Measurements from ENCODE around the gene POU2AF2.
"Not testable (repeated sequence)": the region's sequence is repeated elsewhere in the genome, so short reads cannot be mapped to it uniquely, and the experiment has no call there.

The POU2AF2 gene

DNA sequence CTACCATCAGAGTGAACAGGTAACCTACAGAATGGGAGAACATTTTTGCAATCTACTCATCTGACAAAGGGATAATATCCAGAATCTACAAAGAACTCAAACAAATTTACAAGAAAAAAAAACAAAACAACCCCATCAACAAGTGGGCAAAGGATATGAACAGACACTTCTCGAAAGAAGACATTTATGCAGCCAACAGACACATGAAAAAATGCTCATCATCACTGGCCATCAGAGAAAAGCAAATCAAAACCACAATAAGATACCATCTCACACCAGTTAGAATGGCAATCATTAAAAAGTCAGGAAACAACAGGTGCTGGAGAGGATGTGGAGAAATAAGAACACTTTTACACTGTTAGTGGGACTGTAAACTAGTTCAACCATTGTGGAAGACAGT is 46.9 kb downstream of the POU2AF2 start:
- not testable (repeated sequence) for H3K9ac ChIP-seq (ENCODE audit: low read length); H3K9me3 ChIP-seq (ENCODE audit: control insufficient read depth, low read depth, low read length); H3K36me3 ChIP-seq (ENCODE audit: control insufficient read depth, low read depth, low read length); H3K4me1 ChIP-seq (ENCODE audit: control insufficient read depth, low read depth, low read length); H3K4me3 ChIP-seq (ENCODE audit: low read length); H3K27me3 ChIP-seq (ENCODE audit: control insufficient read depth, insufficient read depth, low read length); H3K27ac ChIP-seq (ENCODE audit: low read length)

DNA sequence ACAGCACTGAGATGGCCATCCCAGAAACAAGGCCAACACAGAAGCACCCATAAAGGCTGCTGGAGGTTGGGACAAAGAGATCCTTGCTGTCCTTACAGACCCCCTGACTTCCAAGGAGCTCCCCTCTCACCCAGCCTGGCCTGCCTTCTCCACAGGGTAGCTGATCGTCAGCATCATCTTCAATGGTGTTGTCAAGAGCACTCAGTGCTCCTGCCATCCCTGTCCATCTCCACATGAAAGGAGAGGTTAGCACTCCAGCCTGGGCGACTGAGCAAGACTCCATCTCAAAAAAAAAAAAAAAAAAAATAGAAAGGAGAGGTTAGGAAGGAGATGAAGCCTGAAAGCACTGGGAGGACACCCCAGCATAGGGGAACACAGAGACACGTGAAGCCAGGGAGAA is 50.7 kb downstream of the POU2AF2 start:
- Histone ChIP-seq H3K4me3 (ENCODE audit: low read length) (no peak overlapping the region), H3K9me3 (ENCODE audit: control insufficient read depth, low read depth, low read length) (no peaks in the 10 kb centered on the region), H3K9ac (ENCODE audit: low read length) (no peak overlapping the region), H3K4me1 (ENCODE audit: control insufficient read depth, low read depth, low read length) (peaks cover 7% of the 10 kb centered on the region), H3K27me3 (ENCODE audit: control insufficient read depth, insufficient read depth, low read length) (peaks cover 44% of the 10 kb centered on the region), H3K36me3 (ENCODE audit: control insufficient read depth, low read depth, low read length) (no peaks in the 10 kb centered on the region), H3K27ac (ENCODE audit: low read length) (no peak overlapping the region)

DNA sequence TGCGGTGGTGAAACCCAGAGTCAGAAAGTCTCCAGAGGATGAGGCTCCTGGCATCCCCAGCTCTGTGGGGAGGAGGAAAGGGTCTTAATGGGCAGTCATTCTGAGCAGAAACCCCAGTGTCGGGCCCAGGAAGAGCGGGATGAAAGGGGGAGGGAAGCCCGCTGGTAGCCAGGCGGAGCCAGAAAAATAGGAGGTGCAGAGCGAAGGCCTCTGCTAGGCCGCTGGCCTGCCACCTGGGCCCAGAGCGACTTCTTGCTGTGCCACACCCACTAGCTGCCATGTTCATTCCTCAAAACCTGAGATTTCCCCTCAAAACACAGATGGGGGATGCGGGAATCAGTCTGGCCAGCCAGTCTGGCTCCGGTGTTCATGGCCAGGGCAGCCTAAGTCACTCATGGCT is 52.2 kb downstream of the POU2AF2 start:
- no peaks in the 10 kb centered on the region for H3K36me3 ChIP-seq (ENCODE audit: control insufficient read depth, low read depth, low read length)
- H3K9ac ChIP-seq (ENCODE audit: low read length) = no peak overlapping the region
- H3K4me1 ChIP-seq (ENCODE audit: control insufficient read depth, low read depth, low read length) = peaks cover 10% of the 10 kb centered on the region
- H3K27me3 ChIP-seq (ENCODE audit: control insufficient read depth, insufficient read depth, low read length) = peaks cover 44% of the 10 kb centered on the region
- H3K4me3 ChIP-seq (ENCODE audit: low read length) = no peak overlapping the region
- no peak overlapping the region for H3K27ac ChIP-seq (ENCODE audit: low read length)
- no peaks in the 10 kb centered on the region for H3K9me3 ChIP-seq (ENCODE audit: control insufficient read depth, low read depth, low read length)

DNA sequence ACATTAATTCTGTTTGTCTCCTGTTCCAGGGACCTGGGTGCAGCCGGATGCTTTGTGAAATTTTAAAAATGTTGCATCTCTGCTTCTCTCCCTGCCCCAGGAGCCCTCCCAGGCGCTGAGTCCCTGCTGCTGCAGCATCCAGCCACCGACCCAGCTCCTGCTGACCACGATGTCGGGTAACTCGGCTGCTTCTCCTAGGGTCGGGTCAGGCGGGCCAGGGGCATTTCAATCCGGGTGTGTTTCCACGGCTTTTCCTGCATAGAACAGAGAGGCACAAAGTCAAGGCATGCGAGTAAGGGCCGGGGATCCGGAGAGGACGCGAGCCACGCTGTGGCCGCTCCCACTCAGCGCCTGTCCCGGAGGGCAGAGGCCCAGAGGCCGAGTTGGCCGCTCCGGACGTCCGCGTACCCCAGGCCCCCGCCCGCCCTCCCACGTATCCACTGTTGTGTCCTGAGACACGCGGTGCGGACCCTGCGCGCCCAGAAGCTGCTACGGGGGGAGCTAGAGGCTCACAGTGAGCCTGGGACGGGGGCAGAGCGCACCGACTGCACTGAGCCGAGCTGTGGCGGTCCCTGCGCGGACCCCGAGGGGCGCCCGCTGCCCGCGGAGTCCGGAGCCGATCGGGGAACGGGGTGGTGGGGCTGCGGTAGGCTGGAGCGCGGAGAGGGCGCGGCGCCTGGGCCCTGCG is 53.0 kb downstream of the POU2AF2 start, which contains the start of gene POU2AF3:
TSS of gene POU2AF3 (plus strand) at position 134 of the 688 bp plus-strand sequence. CDS start at position 170, 36 bp downstream.
- H3K27ac ChIP-seq (ENCODE audit: low read length) = no peak within 1 kb of the TSS
- peak within 1 kb of the TSS; percentile 78 for H3K4me3 ChIP-seq (ENCODE audit: low read length)
- peaks cover 44% of the 10 kb centered on the region for H3K27me3 ChIP-seq (ENCODE audit: control insufficient read depth, insufficient read depth, low read length)
- H3K9me3 ChIP-seq (ENCODE audit: control insufficient read depth, low read depth, low read length) = no peaks in the 10 kb centered on the region
- peak within 1 kb of the TSS; percentile 40 for H3K9ac ChIP-seq (ENCODE audit: low read length)
- H3K4me1 ChIP-seq (ENCODE audit: control insufficient read depth, low read depth, low read length) = peaks cover 18% of the 10 kb centered on the region
- H3K36me3 ChIP-seq (ENCODE audit: control insufficient read depth, low read depth, low read length) = no peaks in the 10 kb centered on the region

DNA sequence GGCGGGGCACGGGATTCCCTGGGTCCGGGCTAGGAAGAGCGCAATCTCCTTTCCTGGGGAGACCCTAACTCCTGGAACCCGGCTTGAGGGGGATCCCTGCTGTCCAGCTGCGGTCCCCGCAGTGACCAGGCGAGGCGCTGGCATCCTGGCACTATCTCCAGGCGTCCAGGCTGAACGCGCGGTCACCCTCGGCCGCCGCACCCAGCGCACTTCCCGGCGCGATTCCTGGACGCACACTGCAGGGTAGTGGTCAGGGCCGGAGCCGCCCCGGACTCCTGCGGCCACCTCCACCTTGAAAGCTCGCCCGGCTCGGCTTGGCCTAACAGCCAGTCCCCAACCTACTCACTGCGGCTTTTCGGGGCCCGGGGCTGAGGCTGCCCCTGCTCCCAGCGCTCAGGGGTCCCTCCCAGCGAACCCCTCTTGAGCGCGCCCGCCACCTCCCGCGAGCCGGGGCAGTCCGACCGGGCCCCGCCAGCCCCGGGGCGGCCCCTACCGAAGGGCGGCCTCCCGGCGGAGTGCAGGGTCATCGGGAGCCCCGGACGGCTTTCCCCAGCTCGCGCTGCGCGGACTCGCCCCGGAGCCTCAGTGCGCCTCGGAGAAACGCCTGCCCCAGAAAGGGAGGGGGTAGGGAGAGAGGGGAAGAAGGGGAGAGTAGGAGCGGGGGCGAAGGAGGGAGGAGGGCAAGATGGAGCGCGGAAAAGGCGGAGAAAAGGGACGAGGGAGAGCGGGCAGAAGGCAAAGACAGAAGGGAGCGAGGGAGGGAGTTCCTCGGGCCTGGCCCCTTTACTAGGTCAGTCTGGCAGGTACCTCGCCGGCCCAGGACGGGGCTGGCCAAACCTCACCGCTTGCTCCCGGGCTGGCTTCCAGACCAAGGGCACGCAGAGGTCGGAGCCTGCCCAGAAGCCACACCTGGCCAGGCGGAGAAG is 53.8 kb downstream of the POU2AF2 start:
- H3K36me3 ChIP-seq (ENCODE audit: control insufficient read depth, low read depth, low read length) = no peaks in the 10 kb centered on the region
- H3K27ac ChIP-seq (ENCODE audit: low read length) = no peak overlapping the region
- H3K9me3 ChIP-seq (ENCODE audit: control insufficient read depth, low read depth, low read length) = no peaks in the 10 kb centered on the region
- H3K4me3 ChIP-seq (ENCODE audit: low read length) = peak overlapping the region; percentile 78
- H3K4me1 ChIP-seq (ENCODE audit: control insufficient read depth, low read depth, low read length) = peaks cover 19% of the 10 kb centered on the region
- H3K9ac ChIP-seq (ENCODE audit: low read length) = peak overlapping the region; percentile 40
- peaks cover 44% of the 10 kb centered on the region for H3K27me3 ChIP-seq (ENCODE audit: control insufficient read depth, insufficient read depth, low read length)

DNA sequence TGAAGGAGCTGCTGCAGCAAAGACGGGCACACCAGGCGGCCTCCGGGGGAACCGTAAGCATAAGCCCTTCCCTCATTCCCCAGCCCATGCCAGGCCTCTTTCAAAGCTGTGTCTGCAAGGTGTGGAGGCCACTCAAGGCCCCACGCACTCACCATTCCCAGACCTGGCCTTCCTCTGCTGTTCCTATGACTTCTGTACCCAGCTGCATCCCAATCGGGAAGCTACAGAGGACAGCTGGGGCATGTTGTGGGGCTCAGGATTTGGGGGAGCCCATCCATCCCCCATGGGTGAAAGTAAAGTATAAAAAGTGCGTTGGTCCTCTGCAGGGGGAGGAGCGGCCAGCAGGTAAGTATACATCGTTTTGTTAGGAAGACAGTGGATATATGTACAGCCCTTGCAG is 55.0 kb downstream of the POU2AF2 start:
- Histone ChIP-seq H3K27me3 (ENCODE audit: control insufficient read depth, insufficient read depth, low read length) (peaks cover 44% of the 10 kb centered on the region), H3K36me3 (ENCODE audit: control insufficient read depth, low read depth, low read length) (no peaks in the 10 kb centered on the region), H3K4me3 (ENCODE audit: low read length) (no peak overlapping the region), H3K9me3 (ENCODE audit: control insufficient read depth, low read depth, low read length) (no peaks in the 10 kb centered on the region), H3K9ac (ENCODE audit: low read length) (no peak overlapping the region), H3K27ac (ENCODE audit: low read length) (no peak overlapping the region), H3K4me1 (ENCODE audit: control insufficient read depth, low read depth, low read length) (peaks cover 19% of the 10 kb centered on the region)

DNA sequence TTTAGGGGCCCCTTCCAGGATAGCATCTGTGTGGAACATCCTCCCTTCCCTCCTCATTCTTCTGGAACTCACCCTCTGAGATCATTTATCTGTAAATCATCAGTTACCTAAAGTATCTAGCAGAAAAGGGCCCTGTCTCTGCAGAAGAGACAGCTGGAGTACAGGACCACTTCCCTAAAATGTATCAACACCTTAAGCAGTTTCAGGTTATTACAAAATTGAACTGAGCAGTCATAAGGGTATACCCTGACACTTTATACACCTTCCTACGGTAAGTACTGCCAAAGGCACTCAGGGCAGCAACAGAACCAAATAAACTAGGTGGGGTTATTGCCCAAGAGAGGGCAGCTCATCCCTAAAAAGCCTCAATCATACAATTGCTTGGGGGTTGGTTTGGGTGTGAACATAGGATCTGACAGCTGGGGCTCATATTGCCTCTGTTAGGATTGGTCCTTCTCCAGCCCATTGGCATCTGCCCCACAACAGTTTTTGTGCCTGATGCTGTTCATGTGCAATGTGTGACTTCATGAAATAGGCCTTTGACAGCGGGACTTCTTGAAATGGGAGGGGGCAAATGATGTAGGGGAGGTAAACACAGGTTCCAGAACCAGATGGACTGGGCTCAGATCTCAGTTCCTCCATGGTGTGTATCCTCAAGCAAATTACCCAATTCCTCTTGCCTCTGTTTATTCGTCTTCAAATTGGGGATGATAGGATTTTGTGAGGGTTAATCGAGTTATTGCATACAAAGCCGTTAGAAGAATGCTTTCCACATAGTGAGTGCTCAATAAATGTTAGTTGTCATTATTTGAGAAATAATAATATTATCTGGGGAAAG is 55.7 kb downstream of the POU2AF2 start:
- Histone ChIP-seq H3K4me3 (ENCODE audit: low read length) (no peak overlapping the region), H3K27ac (ENCODE audit: low read length) (no peak overlapping the region), H3K36me3 (ENCODE audit: control insufficient read depth, low read depth, low read length) (no peaks in the 10 kb centered on the region), H3K4me1 (ENCODE audit: control insufficient read depth, low read depth, low read length) (peaks cover 19% of the 10 kb centered on the region), H3K27me3 (ENCODE audit: control insufficient read depth, insufficient read depth, low read length) (peaks cover 44% of the 10 kb centered on the region), H3K9ac (ENCODE audit: low read length) (no peak overlapping the region), H3K9me3 (ENCODE audit: control insufficient read depth, low read depth, low read length) (no peaks in the 10 kb centered on the region)

DNA sequence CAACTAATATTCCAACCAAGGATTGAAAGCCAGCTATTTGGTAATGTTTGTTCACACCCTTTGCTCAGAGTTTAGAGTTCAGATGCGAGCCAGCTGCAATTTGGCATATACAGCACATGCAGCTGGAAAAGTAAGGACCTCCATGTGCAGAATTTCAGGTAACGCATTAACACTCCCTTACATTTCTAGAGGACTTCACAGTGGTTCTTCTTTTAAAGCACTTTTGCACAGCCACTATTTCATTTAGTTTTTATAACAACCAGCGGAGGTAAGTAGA is 56.3 kb downstream of the POU2AF2 start:
- Histone ChIP-seq H3K9me3 (ENCODE audit: control insufficient read depth, low read depth, low read length) (no peaks in the 10 kb centered on the region), H3K4me1 (ENCODE audit: control insufficient read depth, low read depth, low read length) (peaks cover 19% of the 10 kb centered on the region), H3K4me3 (ENCODE audit: low read length) (no peak overlapping the region), H3K36me3 (ENCODE audit: control insufficient read depth, low read depth, low read length) (no peaks in the 10 kb centered on the region), H3K9ac (ENCODE audit: low read length) (no peak overlapping the region), H3K27ac (ENCODE audit: low read length) (no peak overlapping the region), H3K27me3 (ENCODE audit: control insufficient read depth, insufficient read depth, low read length) (peaks cover 42% of the 10 kb centered on the region)

DNA sequence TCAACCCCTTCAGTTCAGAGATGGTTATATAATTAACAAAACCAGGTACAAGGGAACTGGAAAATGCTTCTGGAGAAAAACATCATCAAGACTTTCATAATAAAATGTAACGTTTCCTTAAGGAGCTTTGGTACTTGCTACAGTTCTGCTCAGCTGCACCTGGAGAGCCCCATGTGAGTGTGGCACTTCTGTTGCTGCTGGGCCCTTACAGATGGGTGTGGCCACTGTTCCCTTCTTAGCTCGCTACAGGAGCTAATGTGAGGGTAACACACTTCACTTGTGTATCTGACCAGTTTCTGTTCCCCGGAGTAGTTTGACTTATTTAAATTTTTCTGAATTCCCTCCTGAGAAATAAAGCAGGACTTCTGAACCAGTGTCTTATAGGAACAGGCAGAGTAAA is 56.8 kb downstream of the POU2AF2 start:
- no peak overlapping the region for H3K27ac ChIP-seq (ENCODE audit: low read length)
- no peak overlapping the region for H3K4me3 ChIP-seq (ENCODE audit: low read length)
- H3K36me3 ChIP-seq (ENCODE audit: control insufficient read depth, low read depth, low read length) = no peaks in the 10 kb centered on the region
- no peaks in the 10 kb centered on the region for H3K9me3 ChIP-seq (ENCODE audit: control insufficient read depth, low read depth, low read length)
- H3K9ac ChIP-seq (ENCODE audit: low read length) = no peak overlapping the region
- H3K4me1 ChIP-seq (ENCODE audit: control insufficient read depth, low read depth, low read length) = peaks cover 19% of the 10 kb centered on the region
- peaks cover 38% of the 10 kb centered on the region for H3K27me3 ChIP-seq (ENCODE audit: control insufficient read depth, insufficient read depth, low read length)

DNA sequence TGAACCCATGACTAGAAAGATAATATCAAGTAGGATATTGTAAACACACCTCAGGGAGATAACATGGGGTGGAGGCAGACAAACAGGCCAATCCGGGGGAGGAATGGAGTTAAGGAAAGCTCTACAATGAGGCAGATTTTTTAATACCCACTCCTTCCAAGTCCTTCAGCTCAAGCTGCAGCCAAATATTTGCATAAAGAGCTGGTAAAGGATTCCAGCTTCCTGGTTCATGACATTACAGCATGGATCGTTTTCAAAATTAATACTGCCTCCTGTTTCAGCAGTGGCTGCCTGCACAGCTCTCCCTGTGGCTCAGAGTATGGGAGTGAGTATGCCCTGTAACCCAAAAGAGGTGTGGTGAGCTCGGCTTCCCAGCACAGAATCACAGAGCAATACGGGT is 57.9 kb downstream of the POU2AF2 start:
- Histone ChIP-seq H3K27me3 (ENCODE audit: control insufficient read depth, insufficient read depth, low read length) (peaks cover 26% of the 10 kb centered on the region), H3K9me3 (ENCODE audit: control insufficient read depth, low read depth, low read length) (no peaks in the 10 kb centered on the region), H3K27ac (ENCODE audit: low read length) (no peak overlapping the region), H3K4me1 (ENCODE audit: control insufficient read depth, low read depth, low read length) (peaks cover 16% of the 10 kb centered on the region), H3K36me3 (ENCODE audit: control insufficient read depth, low read depth, low read length) (no peaks in the 10 kb centered on the region), H3K9ac (ENCODE audit: low read length) (no peak overlapping the region), H3K4me3 (ENCODE audit: low read length) (no peak overlapping the region)

DNA sequence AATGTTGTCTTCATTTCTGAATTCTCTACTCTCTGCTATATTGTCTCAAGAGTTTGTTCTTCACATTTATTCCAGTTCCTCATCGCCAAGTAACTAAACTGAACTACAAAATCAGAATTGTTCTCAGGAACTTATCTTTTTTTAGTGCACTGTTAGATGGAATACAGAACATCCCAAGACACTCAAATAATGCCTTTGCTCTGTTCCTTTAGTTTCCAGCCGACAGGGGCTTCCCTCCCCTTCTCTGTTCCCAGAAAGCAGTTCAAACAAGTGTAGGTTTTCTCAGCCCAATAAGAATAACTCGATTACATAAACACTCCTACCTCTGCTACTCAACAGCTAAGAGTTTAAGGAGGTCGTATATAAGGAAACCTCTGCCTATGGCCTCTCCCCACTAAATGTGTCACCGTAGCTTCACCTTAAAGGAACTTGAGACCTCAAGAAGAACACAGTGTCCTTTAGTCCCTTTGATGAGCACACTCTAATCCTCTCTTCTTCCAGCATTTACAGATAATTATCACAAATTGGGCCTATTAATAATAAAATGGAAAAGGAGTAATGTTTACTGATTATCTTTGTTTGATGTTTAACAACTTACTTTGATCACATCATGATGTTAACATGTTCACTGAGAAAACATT is 59.8 kb downstream of the POU2AF2 start:
- H3K36me3 ChIP-seq (ENCODE audit: control insufficient read depth, low read depth, low read length) = no peaks in the 10 kb centered on the region
- no peak overlapping the region for H3K4me3 ChIP-seq (ENCODE audit: low read length)
- H3K9ac ChIP-seq (ENCODE audit: low read length) = no peak overlapping the region
- peaks cover 9% of the 10 kb centered on the region for H3K27me3 ChIP-seq (ENCODE audit: control insufficient read depth, insufficient read depth, low read length)
- no peak overlapping the region for H3K27ac ChIP-seq (ENCODE audit: low read length)
- peaks cover 14% of the 10 kb centered on the region for H3K4me1 ChIP-seq (ENCODE audit: control insufficient read depth, low read depth, low read length)
- no peaks in the 10 kb centered on the region for H3K9me3 ChIP-seq (ENCODE audit: control insufficient read depth, low read depth, low read length)
